Stimulated activated CD4-positive, alpha-beta T cell treated with anti-CD3 and anti-CD28 coated beads, Interleukin-1b, Interleukin-23, amount 100 ng/mL, for 24 hours (primary cell): ENCODE measurements around the gene DIRAS1.
A peak's percentile ranks its signal among the peaks of the same experiment; 100 is the strongest.

ENCODE experiments used
- DNase-seq, 4 experiments: peaks; one replicate each; pipeline ENCODE4 v3.0.0-alpha.2; 2020; ENCODE audit warnings: low read depth in 4 of 4, low spot score in 1 of 4

The DIRAS1 gene

GRCh38 chr19:2755811-2756210, 34.6 kb upstream of the DIRAS1 start:
- no peak for DNase-seq

DNA sequence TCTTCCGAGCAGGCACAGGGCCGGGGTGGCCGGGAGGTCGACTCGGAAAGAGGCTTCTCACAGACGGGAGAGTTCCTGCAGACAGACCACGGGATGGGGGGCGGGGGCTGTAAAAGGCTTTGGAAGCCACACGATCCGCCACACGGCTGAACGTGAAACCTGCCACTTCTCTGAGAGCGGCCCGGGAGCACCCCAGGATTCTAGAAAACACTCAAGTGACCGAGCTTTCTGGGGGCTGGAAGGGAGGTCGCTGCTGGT, 34.2 kb upstream of the DIRAS1 start:
- no peak for DNase-seq

GRCh38 chr19:2754659-2755447, 33.7 kb upstream of the DIRAS1 start:
- no peak for DNase-seq

- DNase-seq, result no peak
Measured at GRCh38 chr19:2751438-2751830, 30.3 kb upstream of the DIRAS1 start.

DNA sequence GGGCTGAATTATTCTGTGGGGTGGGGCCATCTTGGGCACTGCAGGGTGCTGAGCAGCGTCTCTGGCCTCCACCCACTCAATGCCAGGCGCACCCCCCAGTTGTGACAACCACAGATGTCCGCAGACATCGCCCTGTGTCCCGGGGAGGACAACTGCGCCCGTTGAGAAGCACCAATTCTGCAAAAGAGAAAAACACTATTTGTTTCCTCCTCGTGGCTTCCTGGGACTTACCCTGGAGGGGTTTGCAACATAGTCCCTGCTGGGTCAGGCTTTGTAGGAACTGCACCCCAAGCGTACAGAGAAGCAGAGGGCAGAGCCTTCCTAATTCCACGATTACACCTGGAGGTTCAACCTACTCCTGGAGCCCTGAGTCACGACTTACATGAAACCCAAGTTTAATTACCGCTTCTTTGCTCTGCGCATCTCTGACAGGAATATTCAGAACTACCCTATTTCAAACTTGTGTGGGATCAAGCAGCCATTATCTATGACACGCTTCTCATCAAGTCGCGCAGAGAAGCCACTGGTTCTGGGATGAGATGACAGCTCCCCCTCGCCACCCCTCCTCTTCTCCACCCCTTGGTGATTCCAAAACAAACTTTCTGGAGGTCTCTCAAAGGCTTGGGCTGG, 29.8 kb upstream of the DIRAS1 start:
- DNase-seq, result no peak

GRCh38 chr19:2747349-2747748, 26.2 kb upstream of the DIRAS1 start:
- no peak for DNase-seq

DNA sequence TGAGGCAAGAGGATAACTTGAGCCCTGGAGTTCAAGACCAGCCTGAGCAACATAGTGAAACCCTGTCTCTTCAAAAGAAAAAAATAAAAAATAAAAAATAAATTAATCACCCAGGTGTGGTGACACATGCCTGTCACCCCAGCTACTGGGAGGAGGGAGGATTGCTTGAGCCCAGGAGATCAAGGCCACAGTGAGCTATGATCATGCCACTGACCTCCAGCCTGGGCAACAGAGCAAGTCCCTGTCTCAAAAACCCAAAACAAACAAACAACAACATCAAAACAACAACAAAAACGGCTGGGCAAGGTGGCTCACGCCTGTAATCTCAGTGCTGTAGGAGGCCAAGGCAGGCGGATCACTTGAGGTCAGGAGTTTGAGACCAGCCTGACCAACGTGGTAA, 22.9 kb upstream of the DIRAS1 start:
- no peak for DNase-seq

GRCh38 chr19:2743099-2743498, 21.9 kb upstream of the DIRAS1 start:
- no peak for DNase-seq

- DNase-seq, result no peak
Measured at GRCh38 chr19:2740314-2740656, 19.1 kb upstream of the DIRAS1 start.

- DNase-seq, result peak; percentile 99 to 100 (median 99)
Measured at GRCh38 chr19:2739602-2740313, 18.6 kb upstream of the DIRAS1 start, which contains the start of gene SLC39A3. Gene SLC39A3, minus strand, starts transcription at chr19:2740017. Its CDS starts 2,760 bp downstream, at chr19:2737257.

DNA sequence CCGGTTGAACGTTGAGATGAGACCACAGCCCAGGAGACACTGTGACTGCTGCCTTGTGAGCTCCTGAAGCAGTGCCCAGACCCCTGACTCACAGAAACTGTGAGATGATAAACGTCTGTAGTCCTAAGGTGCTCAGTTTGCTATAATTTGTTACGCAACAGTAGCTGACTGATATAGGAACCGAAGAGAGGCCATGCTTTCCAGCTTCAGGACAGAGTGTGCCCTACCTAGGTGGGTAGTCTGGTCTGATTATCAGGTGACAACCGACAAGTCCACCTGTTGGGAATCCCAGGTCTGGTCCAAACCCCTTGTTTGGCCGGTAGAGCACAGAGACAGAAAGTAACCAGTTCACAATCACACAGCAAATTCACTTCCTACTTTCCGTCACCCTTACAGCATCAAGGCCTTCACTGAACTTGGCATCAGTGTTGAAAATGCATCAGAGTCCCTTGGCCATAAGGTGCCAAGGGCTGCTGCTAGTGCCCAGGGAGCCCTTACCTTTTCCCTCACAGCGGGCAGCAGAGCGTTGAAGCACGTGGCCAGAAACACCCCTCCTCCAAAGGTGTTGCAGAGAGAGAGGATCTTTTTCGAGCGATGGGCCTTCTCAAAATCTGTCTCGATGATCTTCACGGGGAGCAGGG, 15.5 kb upstream of the DIRAS1 start:
- DNase-seq, result no peak

DNA sequence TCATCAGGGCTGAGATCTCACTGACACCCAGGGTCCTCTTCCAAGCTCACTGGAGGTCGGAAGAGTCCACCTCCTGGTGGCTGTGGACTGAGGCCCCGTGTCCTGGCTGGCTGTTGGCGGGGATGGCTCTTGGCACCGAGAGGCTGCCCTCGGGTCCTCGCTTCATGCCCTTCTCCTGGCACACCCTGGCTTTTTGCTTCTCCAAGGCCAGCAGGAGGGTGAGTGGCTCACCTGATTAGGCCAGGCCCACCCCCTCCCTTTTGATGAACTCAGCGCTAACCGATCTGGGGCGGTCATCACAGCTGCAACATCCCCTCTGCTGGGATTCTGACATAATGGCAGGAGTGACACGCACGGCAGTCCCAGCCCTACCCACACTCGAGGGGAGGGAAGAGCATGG, 14.2 kb upstream of the DIRAS1 start:
- DNase-seq, result no peak

DNA sequence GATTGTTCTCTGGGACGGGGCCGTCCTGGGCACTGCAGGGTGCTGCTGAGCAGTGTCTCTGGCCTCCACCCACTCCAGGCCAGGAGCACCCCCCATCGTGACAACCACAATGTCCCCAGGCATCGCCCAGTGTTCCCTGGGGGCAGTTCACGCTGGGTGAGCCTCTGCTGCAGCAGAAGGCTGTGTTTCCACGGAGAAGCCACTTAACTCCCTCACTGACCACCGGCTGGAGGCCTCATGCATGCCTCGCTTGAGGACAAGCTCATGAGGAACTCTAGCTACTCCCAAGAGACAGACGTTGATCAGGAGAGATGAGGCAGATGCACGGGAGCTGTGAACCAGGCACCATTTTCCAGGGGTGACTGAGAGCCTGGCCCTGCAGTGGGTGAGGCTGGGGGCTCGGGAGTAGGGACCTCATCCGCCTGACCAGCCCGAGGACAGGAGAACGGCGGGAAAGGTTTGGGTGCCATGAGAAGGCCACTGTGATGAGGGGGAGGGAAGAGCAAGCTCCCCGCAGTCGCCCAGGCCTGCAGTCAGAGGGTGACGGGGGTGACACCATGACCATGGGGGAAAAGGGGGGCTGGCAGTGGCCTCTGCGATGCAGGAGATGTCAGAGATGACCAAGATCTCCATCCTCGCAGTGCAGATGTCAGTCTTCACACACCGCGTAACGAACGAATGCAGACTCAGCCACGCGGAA, 13.6 kb upstream of the DIRAS1 start:
- DNase-seq, result no peak

- DNase-seq, result no peak
Measured at GRCh38 chr19:2733930-2734588, 12.9 kb upstream of the DIRAS1 start.

DNA sequence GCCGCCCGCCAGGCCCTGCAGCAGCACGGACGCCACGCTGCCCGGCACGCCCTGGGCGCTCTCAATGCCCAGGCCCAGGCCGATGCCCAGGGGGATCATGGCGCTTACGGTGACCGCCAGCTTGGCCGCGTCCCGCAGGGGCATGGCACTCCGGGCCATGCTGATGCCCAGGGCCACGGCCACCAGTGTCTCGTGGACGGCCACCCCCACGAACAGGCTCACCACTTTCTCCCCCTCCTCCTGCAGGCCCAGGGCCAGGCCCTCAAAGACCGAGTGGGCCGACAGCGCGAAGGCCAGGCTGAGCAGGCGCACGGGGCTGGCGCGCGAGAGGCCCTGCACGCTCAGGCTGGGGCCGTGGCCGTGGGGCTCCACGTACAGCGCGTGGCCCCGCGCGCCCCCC, 11.7 kb upstream of the DIRAS1 start:
- DNase-seq, result no peak

- DNase-seq, result no peak
Measured at GRCh38 chr19:2732157-2732725, 11.1 kb upstream of the DIRAS1 start.

- DNase-seq, result no peak
Measured at GRCh38 chr19:2731181-2731995, 10.2 kb upstream of the DIRAS1 start.

DNA sequence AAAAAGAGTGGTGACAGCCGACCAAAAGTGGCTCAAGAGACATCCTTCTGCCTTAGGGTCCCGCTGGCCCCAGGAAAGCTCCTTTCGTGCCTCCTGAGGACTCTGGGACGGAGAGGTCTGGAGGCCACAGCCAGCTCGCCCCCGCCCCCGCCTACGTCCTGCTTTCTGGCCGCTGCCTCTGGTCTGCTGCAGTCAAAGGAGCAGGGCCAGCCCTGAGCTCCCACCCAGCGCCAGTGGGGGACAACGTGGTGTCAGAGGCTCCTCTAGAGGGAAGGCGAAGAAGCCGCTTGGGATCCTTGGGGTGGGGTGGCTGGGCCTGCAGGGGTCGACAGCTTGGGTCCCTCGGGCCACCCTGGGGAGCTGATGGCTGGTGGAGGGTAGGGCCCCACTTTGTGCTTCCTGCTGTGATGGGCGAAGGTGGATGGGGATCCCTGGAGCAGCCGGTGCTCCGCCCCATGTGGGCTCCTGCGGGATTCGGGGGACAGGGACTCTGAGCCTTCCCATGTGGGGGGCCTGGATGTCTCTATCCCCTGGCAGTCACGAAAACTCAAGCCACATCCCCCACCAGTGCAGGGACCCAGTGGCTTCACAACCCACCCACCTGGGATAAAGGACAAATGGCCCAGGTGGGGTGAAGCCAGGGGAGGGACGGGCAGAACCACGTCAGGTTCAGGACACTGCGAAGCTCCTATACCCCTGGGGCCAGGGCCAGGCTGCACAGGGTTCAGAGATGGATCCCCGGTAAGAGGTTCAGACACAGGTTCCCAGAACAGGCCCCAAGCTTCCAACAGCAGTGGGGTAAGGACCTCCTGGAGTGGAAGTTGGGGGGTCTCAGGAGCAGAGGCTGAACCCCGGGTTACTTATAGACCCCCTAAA, 9.0 kb upstream of the DIRAS1 start:
- DNase-seq, result no peak
